Testis (tissue), 2 donors: ENCODE data around the gene SLC44A1.
"Not testable (repeated sequence)": the region's sequence is repeated elsewhere in the genome, so short reads cannot be mapped to it uniquely, and the experiment has no call there.

Experiments
- CTCF ChIP-seq, 3 experiments: fragments of 450-650 bp in 2 of 3; fragments of 200-600 bp in 1 of 3; sonication (generic) in 1 of 3; IDR thresholded peaks; one replicate each; pipeline ENCODE4 v1.5.1; 2016 to 2019; ENCODE audit warnings: antibody characterized with exemption in 3 of 3, mild to moderate bottlenecking in 2 of 3, moderate library complexity in 1 of 3
- POLR2A ChIP-seq: fragments of 450-650 bp; IDR thresholded peaks from one replicate; pipeline ENCODE4 v1.6.1; 2017; ENCODE audit warnings: antibody characterized with exemption, mild to moderate bottlenecking, moderate library complexity

DNA sequence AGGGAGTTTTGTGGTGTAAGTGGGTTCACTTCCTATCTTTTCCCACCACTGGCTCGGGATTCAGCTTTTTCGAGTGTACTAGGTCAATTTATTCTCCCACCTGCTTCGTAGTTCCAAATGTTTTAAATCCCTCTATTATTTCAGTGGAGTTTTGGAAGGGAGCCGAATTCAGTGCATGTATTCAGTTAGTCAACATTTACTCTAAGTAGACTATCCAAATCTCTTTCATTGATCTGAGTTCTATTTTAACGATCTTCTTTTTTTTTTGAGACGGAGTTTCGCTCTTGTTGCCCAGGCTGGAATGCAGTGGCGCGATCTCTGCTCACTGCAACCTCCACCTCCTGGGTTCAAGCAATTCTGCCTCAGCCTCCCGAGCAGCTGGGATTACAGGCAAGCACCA is 23.8 kb downstream of the SLC44A1 start:
- not testable (repeated sequence) for TF ChIP-seq CTCF (IDR thresholded peaks at IDR 0.05); POLR2A
